ENCODE results near the gene DCC. TPM values are rescaled to one million over a fixed set of nuclear protein-coding genes. Genes with fewer than 3 reads are reported as not detected.

DCC gene
- total RNA-seq, 2 experiments from 2014 or later = not detected

DNA sequence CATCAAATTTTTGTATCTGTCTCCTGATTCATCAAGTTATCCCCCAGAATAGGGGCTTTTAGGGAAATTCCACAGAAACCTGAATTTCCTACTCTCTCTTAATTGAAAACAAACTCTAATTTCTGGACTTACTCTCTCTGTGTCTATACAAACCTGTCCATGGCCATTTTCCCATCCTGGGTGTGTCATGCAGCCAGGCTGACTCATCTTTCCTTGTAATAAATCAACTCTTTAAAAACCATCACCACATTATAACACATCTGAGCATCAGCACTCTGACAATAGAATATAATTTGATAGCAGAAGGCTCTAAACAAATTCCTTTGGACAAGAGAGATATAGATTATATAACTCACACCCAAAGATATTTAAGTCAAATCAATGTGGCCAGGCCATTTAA is 610.2 kb downstream of the DCC start:
- ChIA-PET POLR2A (no interaction called here), CTCF (no interaction called here)
- DNase-seq (no peak), ATAC-seq (no peak)
- Mint-ChIP-seq H3K27ac (no peak overlapping the region), H3K4me1 (ENCODE audit: low read depth) (no peaks in the 10 kb centered on the region), H3K27me3 (ENCODE audit: low read depth) (no peaks in the 10 kb centered on the region), H3K36me3 (ENCODE audit: low read depth) (no peaks in the 10 kb centered on the region), H3K4me3 (no peak overlapping the region), H3K9me3 (ENCODE audit: insufficient read depth) (peaks cover 4% of the 10 kb centered on the region)

DNA sequence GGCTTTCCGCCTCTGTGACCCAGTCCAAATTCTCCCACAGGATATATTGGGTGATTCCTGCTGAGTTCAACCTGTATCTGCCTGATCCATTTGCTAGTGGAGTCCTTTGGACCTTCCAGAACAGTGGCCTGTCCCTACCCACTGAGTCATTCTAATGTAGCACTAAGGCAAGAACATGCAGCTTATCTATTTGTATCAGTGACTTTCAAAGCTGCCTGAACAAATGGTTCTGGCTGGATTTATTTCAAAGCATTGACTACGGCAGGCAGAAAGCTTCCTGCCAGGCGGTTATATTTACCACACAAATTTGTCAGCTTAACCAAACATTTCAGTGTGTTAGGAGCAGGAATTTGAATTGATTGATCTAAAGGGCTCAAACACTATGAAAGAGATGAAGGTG is 613.4 kb downstream of the DCC start:
- no peaks in the 10 kb centered on the region for H3K36me3 Mint-ChIP-seq (ENCODE audit: low read depth)
- ATAC-seq = no peak
- peaks cover 7% of the 10 kb centered on the region for H3K9me3 Mint-ChIP-seq (ENCODE audit: insufficient read depth)
- H3K4me3 Mint-ChIP-seq = no peak overlapping the region
- no peaks in the 10 kb centered on the region for H3K4me1 Mint-ChIP-seq (ENCODE audit: low read depth)
- H3K27ac Mint-ChIP-seq = no peak overlapping the region
- no peaks in the 10 kb centered on the region for H3K27me3 Mint-ChIP-seq (ENCODE audit: low read depth)
- ChIA-PET POLR2A (no interaction called here), CTCF (no interaction called here)
- no peak for DNase-seq

DNA sequence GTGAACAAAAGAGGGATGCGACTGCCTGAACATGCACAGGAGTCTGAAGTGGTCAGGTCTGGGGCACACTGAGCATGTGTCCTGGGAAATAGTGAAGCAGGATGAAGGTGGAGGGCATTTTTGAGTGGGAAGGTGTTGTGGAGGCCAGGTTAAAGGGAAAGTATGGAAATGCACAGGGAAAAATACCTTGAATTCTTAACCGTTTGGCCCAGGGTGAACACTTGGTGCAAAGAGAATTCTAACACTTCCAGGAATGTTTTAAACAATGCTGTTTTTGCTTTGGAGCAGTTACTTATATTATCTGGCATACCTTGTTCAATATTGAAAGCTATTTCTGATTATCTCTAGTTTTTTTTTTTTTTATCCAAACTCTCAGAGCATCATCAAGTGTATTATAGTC is 623.5 kb downstream of the DCC start:
- ATAC-seq (no peak), DNase-seq (no peak)
- Mint-ChIP-seq H3K27ac (no peak overlapping the region), H3K4me1 (ENCODE audit: low read depth) (no peaks in the 10 kb centered on the region), H3K4me3 (no peak overlapping the region), H3K36me3 (ENCODE audit: low read depth) (no peaks in the 10 kb centered on the region), H3K27me3 (ENCODE audit: low read depth) (no peaks in the 10 kb centered on the region), H3K9me3 (ENCODE audit: insufficient read depth) (peaks cover 1% of the 10 kb centered on the region)
- CTCF ChIA-PET = no interaction called here
- POLR2A ChIA-PET = no interaction called here

DNA sequence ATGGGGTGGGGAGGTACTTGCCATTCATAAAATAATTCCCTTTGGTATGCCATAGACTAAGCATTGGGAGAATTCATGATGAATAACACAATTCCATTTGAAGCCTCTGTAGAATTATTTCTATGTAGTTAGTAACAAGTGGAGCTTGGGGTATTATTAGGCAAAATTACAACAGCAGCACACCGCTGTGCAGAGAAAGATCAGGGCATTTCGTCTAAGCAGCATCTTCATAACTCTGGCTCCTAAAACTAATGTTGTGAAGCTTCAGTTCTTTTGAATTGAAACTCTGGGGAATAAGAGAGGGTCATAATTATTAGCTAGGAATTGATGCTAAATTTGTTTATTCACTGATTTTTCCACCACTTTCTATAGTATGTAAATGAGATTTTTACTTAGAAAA is 630.7 kb downstream of the DCC start:
- Mint-ChIP-seq H3K9me3 (ENCODE audit: insufficient read depth) (no peaks in the 10 kb centered on the region), H3K4me3 (no peak overlapping the region), H3K27me3 (ENCODE audit: low read depth) (no peaks in the 10 kb centered on the region), H3K4me1 (ENCODE audit: low read depth) (no peaks in the 10 kb centered on the region), H3K27ac (no peak overlapping the region), H3K36me3 (ENCODE audit: low read depth) (no peaks in the 10 kb centered on the region)
- no peak for ATAC-seq
- ChIA-PET CTCF (no interaction called here), POLR2A (no interaction called here)
- DNase-seq = no peak

DNA sequence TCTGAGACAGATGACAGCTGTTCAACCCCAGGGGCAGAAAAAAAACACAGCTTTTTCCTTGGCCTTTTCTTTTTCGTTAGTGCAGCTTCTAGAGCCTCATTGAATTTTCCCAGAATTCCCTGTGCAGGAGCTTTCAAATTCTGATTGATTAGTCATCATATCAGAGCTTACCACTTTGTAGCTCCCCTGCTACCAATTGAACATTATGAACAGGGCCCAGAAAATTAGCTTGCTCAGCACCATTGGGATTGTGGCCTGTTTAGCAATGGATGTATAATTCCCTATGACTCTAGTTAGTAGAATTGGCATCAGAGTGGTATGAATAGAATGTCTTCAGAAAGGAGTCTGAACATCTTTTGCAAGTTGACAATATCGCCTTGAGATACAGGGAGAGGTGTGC is 631.1 kb downstream of the DCC start:
- H3K36me3 Mint-ChIP-seq (ENCODE audit: low read depth) = no peaks in the 10 kb centered on the region
- no peak for DNase-seq
- no peaks in the 10 kb centered on the region for H3K4me1 Mint-ChIP-seq (ENCODE audit: low read depth)
- no peak overlapping the region for H3K27ac Mint-ChIP-seq
- ChIA-PET CTCF (no interaction called here), POLR2A (no interaction called here)
- ATAC-seq = no peak
- H3K27me3 Mint-ChIP-seq (ENCODE audit: low read depth) = no peaks in the 10 kb centered on the region
- H3K4me3 Mint-ChIP-seq = no peak overlapping the region
- H3K9me3 Mint-ChIP-seq (ENCODE audit: insufficient read depth) = no peaks in the 10 kb centered on the region

DNA sequence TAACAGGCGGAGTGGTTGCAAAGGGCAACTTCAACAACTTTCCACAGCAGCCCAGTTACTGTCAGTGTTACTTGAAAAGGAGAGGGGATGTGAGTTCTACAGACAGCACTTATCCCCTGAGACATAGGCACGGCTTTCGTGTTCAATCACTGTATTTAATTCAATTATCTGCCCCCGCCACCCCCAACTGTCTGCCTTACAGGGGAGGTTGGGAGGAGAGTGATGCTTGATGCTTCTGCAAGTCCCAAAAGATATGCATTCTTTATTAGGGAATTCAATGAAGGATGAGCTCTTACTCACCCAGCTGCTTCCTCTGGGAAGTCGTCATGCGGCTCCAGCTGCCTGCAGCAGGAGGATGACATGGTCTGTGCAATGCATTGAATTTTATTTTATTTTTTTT is 639.9 kb downstream of the DCC start:
- Mint-ChIP-seq H3K27me3 (ENCODE audit: low read depth) (no peaks in the 10 kb centered on the region), H3K36me3 (ENCODE audit: low read depth) (no peaks in the 10 kb centered on the region), H3K27ac (no peak overlapping the region), H3K9me3 (ENCODE audit: insufficient read depth) (no peaks in the 10 kb centered on the region), H3K4me3 (no peak overlapping the region), H3K4me1 (ENCODE audit: low read depth) (no peaks in the 10 kb centered on the region)
- ATAC-seq = no peak
- no peak for DNase-seq
- ChIA-PET POLR2A (no interaction called here), CTCF (no interaction called here)

DNA sequence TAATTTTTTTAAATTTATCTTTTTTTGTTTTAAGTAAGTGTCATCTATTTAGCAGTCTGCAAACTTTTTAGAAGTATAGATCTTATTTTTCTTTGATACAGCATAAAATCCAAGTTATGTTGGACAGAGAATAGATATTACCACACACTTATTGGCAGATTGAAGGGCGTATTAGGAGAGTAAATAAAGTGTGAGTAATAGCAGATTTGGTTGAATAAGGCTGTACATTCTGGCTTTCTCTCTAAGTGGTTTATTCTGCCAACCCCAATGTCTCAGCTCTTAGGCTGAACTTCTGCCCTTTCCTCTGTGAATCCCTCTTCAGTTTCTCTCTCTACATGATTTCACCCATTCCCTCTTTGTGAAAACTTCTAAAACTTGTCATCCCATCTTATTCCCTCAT is 651.2 kb downstream of the DCC start:
- H3K27ac Mint-ChIP-seq = no peak overlapping the region
- ChIA-PET CTCF (no interaction called here), POLR2A (no interaction called here)
- H3K9me3 Mint-ChIP-seq (ENCODE audit: insufficient read depth) = peaks cover 8% of the 10 kb centered on the region
- DNase-seq (no peak), ATAC-seq (no peak)
- no peaks in the 10 kb centered on the region for H3K27me3 Mint-ChIP-seq (ENCODE audit: low read depth)
- H3K36me3 Mint-ChIP-seq (ENCODE audit: low read depth) = no peaks in the 10 kb centered on the region
- no peaks in the 10 kb centered on the region for H3K4me1 Mint-ChIP-seq (ENCODE audit: low read depth)
- H3K4me3 Mint-ChIP-seq = no peak overlapping the region

DNA sequence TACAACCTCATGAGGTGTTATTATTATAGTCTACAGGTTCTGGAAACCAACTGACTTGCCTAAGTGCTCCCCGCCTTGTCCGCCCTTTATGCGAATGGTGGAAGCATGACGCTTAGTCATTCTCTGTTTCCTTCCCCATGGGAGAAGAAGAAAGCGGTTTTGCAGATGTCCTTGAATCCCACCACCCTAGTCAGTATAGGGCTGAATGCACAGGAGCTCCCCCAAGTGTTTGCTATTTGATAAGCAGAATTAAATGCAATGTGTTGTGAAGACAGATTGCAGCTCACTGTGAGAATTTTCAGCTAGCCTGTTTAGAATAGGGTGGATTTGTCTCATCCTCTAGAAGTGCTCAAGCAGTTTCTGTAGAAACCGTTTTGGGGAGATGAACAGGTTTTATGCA is 652.0 kb downstream of the DCC start:
- Mint-ChIP-seq H3K9me3 (ENCODE audit: insufficient read depth) (peaks cover 9% of the 10 kb centered on the region), H3K36me3 (ENCODE audit: low read depth) (no peaks in the 10 kb centered on the region), H3K4me3 (no peak overlapping the region), H3K27ac (no peak overlapping the region), H3K4me1 (ENCODE audit: low read depth) (no peaks in the 10 kb centered on the region), H3K27me3 (ENCODE audit: low read depth) (no peaks in the 10 kb centered on the region)
- no peak for DNase-seq
- ATAC-seq = no peak
- ChIA-PET POLR2A (no interaction called here), CTCF (no interaction called here)

DNA sequence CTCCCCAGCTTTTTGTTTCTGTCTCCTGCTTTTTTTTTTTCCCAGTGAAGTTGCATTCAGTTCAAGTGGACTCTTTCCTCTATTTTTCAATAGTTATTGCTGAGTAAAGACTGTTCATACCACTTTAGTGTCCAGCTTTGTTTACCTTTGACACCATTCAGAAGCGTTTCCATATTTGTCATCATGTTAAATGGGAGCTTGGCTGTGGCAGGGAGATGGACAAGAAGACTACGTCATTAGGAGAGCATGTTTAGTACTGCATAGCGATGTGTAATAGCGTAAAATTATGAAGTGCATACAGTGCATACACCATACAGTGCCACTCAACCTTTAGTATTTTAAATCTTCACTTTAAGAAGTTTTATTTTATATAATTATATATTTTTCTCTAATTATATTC is 655.9 kb downstream of the DCC start:
- peaks cover 7% of the 10 kb centered on the region for H3K9me3 Mint-ChIP-seq (ENCODE audit: insufficient read depth)
- POLR2A ChIA-PET = no interaction called here
- H3K27me3 Mint-ChIP-seq (ENCODE audit: low read depth) = no peaks in the 10 kb centered on the region
- CTCF ChIA-PET = no interaction called here
- H3K4me1 Mint-ChIP-seq (ENCODE audit: low read depth) = no peaks in the 10 kb centered on the region
- H3K4me3 Mint-ChIP-seq = no peak overlapping the region
- DNase-seq (no peak), ATAC-seq (no peak)
- no peak overlapping the region for H3K27ac Mint-ChIP-seq
- no peaks in the 10 kb centered on the region for H3K36me3 Mint-ChIP-seq (ENCODE audit: low read depth)

DNA sequence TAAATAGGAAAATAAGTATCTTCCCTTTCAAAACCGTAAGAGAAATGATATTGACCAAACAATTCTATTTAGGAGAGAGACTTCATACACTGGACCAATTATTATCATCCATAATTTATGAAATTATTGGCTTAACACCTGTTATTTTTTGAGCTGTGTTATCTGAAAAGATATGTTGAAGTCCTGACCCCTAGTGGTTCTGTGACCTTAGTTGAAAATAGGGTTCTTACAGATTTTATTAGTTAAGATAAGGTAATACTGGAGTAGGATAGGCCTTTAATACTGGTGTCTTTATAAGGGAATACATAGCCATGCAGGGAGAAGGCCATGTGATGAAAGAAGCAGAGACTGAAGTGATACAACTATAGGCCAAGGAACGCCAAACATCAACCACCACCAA is 659.6 kb downstream of the DCC start:
- peaks cover 7% of the 10 kb centered on the region for H3K9me3 Mint-ChIP-seq (ENCODE audit: insufficient read depth)
- no peaks in the 10 kb centered on the region for H3K27me3 Mint-ChIP-seq (ENCODE audit: low read depth)
- no peaks in the 10 kb centered on the region for H3K4me1 Mint-ChIP-seq (ENCODE audit: low read depth)
- POLR2A ChIA-PET = no interaction called here
- DNase-seq (no peak), ATAC-seq (no peak)
- H3K36me3 Mint-ChIP-seq (ENCODE audit: low read depth) = no peaks in the 10 kb centered on the region
- no peak overlapping the region for H3K4me3 Mint-ChIP-seq
- no peak overlapping the region for H3K27ac Mint-ChIP-seq
- CTCF ChIA-PET = no interaction called here

DNA sequence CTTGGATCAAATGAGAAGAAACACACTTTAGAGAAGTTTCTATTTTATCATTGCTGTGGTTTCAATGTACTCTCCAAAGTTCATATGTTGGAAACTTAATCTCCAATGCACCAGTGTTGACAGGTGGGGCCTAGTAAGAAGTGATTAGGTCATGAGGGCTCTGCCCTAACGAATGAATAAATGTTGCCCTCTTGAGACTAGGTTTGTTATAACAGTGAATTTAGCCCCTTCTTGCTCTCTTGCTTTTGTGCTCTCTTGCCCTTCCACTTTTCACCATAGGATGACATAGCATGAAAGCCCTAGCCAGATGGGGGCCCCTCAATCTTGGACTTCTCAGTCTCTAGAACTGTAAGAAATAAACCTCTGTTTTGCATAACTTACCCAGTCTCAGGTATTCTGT is 664.8 kb downstream of the DCC start:
- Mint-ChIP-seq H3K27ac (no peak overlapping the region), H3K4me1 (ENCODE audit: low read depth) (no peaks in the 10 kb centered on the region), H3K27me3 (ENCODE audit: low read depth) (no peaks in the 10 kb centered on the region), H3K4me3 (no peak overlapping the region), H3K36me3 (ENCODE audit: low read depth) (no peaks in the 10 kb centered on the region), H3K9me3 (ENCODE audit: insufficient read depth) (no peaks in the 10 kb centered on the region)
- no peak for ATAC-seq
- ChIA-PET CTCF (no interaction called here), POLR2A (no interaction called here)
- DNase-seq = no peak

DNA sequence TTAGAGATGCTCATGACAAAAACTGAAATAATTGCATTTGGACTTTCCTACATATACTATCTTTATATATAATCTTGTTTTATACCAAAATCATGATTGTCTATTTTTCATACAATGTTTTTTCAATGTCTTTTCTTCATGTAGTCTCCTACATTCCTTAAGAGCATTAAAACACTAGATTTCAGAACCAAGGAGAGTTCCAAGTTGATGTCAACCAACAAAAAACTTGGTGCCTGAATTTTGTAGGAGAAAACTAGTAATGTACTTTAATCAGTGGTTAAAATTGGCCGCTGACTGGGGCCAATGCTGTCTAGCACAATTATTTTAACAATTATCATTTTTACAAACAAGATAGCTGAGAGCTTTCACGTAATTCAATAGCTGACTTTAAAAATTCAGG is 678.8 kb downstream of the DCC start:
- H3K27ac Mint-ChIP-seq = no peak overlapping the region
- POLR2A ChIA-PET = no interaction called here
- peaks cover 6% of the 10 kb centered on the region for H3K9me3 Mint-ChIP-seq (ENCODE audit: insufficient read depth)
- no peaks in the 10 kb centered on the region for H3K27me3 Mint-ChIP-seq (ENCODE audit: low read depth)
- CTCF ChIA-PET = no interaction called here
- H3K36me3 Mint-ChIP-seq (ENCODE audit: low read depth) = no peaks in the 10 kb centered on the region
- DNase-seq (no peak), ATAC-seq (no peak)
- no peaks in the 10 kb centered on the region for H3K4me1 Mint-ChIP-seq (ENCODE audit: low read depth)
- H3K4me3 Mint-ChIP-seq = no peak overlapping the region

DNA sequence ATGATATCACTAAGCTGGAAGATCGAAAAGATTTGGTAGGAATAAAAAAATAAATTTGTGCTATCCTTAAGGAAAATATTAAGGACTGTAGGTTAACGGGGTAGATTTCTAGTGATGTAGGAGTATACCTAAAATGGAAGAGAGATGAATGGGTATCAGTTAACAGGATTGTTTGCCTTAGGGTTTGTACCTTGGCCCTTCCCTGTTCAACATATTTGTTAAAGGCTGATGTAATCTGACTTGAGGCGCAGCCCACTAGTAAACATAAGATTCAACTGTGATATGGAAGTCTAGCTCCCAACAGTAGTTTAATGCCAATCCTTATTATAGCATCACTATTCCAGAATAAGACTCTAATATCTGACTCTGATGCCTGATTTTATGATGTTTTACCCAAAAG is 685.2 kb downstream of the DCC start:
- H3K9me3 Mint-ChIP-seq (ENCODE audit: insufficient read depth) = peaks cover 4% of the 10 kb centered on the region
- ChIA-PET CTCF (no interaction called here), POLR2A (no interaction called here)
- no peaks in the 10 kb centered on the region for H3K27me3 Mint-ChIP-seq (ENCODE audit: low read depth)
- no peaks in the 10 kb centered on the region for H3K4me1 Mint-ChIP-seq (ENCODE audit: low read depth)
- H3K4me3 Mint-ChIP-seq = no peak overlapping the region
- H3K36me3 Mint-ChIP-seq (ENCODE audit: low read depth) = no peaks in the 10 kb centered on the region
- DNase-seq (no peak), ATAC-seq (no peak)
- H3K27ac Mint-ChIP-seq = no peak overlapping the region

DNA sequence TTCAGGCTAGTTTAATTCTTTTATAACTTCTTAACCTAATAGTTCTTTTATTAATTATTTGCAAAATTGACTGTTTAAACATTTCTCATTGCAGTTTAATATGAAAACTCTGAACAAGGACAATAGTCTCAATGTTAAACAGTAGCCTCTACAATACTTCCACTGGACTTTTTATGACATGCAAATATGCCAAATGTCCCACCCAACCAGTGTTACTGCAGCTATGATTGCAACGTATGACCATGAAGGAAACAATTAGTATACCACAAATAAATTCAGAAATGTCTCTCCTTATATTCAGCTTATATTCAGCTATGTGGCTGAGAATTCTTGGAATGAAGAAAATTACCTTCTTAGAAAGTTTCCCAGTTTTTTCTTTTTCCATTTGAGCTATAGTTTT is 688.6 kb downstream of the DCC start:
- H3K4me1 Mint-ChIP-seq (ENCODE audit: low read depth) = no peaks in the 10 kb centered on the region
- ATAC-seq = no peak
- H3K36me3 Mint-ChIP-seq (ENCODE audit: low read depth) = no peaks in the 10 kb centered on the region
- DNase-seq = no peak
- no peak overlapping the region for H3K27ac Mint-ChIP-seq
- CTCF ChIA-PET = no interaction called here
- no peaks in the 10 kb centered on the region for H3K27me3 Mint-ChIP-seq (ENCODE audit: low read depth)
- peaks cover 4% of the 10 kb centered on the region for H3K9me3 Mint-ChIP-seq (ENCODE audit: insufficient read depth)
- H3K4me3 Mint-ChIP-seq = no peak overlapping the region
- POLR2A ChIA-PET = no interaction called here

Measured in activated CD8-positive, alpha-beta T cell treated with anti-CD3 and anti-CD28 coated beads, Interleukin-2, amount 10 ng/mL, durations not matched to agents 7 days and 5 days (primary cell).